NOMO-1 treated with dmso at 0.1 percent for 144 hours (cell line): ENCODE measurements around the gene AKAP7.
A peak's percentile ranks its signal among the peaks of the same experiment; 100 is the strongest.
"Not testable (repeated sequence)": the region's sequence is repeated elsewhere in the genome, so short reads cannot be mapped to it uniquely, and the experiment has no call there.

Source experiments
- DNase-seq: peaks from one replicate; lab custom pipeline; 2025; ENCODE audit not compliant: unreplicated experiment; lab: John Stamatoyannopoulos, UW

Gene AKAP7

DNA sequence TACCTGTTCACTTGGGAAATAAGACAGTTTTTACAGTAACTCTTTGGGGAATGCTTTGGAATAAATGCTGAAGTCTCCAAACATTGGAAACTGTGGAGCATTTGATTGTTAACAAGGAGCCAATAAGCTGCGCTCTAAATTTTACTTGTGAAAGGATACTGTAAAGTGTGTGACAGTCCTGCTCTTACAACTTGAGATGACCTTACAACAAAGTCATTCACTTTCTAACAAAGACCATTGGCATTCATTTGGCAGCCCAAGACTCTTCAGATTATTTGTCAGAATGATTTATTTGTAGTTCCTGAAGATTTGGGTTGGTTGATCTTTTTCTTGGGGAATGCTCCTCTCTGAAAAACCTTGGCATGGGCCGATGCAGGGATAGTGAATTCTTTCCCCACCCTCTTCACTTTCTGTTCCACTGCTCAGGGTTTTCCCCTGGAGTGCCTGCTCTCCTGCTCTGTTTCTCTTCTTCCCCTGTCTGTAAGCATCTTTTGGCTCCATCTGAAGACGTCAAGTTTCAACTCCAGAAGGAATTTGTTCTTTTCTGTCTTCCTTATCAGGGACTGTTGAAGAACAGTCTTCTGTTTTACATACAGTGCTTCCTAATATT is 116.4 kb downstream of the AKAP7 start:
- DNase-seq, result no peak

DNA sequence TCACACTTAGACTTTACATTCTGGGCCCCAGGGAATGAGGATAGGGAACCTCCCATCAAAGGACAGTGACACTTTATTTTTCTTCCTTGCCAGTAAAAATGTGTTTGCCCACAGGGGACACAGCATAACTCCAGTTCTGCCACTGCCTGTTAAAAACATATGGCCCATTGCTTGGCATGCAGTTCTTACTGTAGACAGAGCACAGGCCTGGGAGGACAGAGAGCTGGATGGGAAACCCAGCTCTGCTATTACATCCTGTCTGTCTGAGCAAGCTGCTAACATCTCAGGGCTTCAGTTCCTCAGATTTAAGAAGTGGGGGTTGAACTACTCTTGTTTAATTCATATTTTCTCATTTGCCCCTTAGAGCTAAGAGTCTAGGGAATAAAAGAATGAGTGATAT is 120.2 kb downstream of the AKAP7 start:
- no peak for DNase-seq

DNA sequence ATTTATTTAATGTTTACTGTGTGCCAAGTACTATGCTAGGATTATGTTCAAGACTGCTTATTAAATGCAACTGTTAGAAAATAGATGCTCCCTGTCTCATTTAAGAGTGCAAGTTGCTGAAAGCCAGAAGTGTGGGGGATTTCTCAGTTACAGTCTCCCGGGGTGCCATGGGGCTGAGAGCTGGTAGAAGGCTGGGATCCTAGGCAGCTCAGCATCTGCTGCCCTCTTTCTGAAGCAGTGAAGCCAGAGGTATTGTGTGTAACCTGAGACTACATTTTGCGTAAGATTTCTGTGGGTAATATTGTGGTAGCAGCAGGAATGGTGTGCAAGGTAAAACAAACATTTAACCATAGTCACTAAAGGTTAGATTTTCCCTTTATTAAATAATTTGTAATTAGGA is 120.6 kb downstream of the AKAP7 start:
- DNase-seq, result no peak

DNA sequence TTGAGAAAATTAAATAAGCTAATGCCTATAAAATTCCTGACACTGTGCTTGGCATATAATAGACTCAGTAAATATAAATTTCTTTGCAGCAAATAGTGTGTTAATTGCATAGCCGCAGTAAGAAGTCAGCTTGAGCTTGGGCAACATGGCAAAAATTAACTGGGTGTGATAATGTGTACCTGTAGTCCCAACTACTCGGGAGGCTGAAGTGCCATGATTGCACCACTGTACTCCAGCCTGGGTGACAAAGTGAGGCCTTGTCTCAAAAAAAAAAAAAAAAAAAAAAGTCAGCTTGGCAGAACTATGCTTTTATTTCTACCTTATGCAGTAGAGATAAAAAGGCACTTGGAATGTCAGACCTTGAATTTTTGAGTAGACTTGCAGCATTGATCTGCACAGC is 121.8 kb downstream of the AKAP7 start:
- DNase-seq, result no peak

DNA sequence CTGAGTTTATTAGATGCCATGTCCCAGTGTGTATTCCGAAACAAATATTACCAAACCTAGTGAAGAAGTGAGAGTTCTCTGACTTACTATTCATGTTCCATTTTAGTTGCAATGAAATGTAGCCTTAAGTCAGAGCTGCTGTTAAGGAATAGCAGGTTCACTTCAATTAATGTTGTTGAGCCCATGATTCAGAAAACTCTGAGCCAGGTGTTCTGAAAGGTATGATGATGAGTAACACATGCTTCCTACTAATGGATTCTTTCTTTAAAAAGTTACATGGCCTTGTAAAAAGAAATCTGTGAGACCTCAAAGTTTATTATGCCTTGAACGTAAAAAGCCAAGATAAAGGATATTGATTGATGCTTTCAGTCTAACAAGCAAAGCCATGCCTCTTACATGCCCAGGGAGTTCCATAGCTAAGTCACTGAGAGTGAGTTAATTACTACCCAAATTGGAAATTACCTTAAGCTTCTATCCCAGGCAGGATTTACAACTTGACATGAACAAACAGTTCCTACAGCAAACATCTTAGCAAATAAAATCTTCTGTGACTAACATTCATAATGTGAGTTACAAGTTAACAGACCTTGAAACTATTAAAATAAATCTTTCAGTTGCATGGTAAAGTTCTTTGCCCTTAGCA is 122.9 kb downstream of the AKAP7 start:
- DNase-seq, result no peak

DNA sequence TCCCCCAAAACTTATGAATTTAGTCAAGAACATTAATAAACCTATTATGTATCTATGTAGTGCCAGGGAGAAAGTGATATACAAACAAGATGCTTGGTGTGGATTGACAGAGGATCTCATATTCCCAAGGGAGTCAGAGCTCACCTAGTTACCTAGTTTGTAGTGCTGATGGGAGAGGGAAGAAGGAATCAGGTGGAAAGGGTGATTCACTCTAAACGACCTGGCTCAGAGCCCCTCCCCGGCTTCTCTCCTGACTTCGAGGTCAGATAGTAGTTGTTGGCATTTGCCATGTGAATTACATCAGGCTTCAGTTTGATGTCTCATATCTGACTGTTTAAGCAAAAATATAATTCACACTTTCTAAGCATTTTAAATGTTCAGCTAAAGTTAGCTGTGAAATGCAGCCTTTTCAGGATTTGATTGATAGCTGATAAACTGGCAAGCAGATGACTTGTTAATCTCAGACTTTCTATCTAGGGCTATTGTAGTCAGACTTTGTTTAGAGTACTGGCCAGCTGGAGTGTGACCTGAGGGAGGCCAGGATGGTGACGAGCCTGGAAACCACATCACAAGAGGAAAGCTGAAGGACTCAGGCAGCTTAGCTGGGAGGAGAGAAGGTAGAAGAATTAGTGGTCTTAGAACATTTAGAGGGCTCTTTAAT is 123.7 kb downstream of the AKAP7 start:
- DNase-seq, result no peak

DNA sequence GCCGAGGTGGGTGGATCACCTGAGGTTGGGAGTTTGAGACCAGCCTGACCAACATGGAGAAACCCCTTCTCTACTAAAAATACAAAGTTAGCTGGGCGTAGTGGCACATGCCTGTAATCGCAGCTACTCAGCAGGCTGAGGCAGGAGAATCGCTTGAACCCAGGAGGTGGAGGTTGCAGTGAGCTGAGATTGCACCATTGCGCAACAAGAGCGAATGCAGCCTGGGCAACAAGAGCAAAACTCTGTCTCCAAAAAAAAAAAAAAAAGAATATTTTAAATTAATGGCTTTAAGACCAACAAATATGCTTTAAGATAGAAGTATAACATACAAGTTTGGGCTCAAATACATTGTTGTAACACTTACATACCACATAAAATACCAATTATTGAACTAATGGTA is 125.7 kb downstream of the AKAP7 start:
- not testable (repeated sequence) for DNase-seq

DNA sequence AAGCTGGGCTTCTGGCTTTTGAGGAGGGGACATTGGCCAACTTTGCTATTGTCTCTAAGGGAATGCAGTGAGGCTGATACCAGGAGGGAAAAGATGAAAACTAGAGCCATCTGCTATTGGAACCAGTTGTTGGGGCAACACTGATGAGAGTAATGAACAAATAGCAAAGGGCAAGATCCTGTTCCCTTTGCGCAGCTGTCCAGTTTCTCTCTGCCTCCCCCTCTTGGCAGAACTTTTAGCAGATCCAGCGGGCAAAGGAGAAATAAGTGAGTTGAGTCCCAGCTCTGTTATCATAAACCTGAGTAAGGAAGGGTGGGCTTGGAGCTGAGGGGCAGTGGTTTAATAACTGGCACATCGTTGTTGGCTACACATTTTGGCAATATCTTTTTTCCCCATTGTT is 126.8 kb downstream of the AKAP7 start:
- no peak for DNase-seq

DNA sequence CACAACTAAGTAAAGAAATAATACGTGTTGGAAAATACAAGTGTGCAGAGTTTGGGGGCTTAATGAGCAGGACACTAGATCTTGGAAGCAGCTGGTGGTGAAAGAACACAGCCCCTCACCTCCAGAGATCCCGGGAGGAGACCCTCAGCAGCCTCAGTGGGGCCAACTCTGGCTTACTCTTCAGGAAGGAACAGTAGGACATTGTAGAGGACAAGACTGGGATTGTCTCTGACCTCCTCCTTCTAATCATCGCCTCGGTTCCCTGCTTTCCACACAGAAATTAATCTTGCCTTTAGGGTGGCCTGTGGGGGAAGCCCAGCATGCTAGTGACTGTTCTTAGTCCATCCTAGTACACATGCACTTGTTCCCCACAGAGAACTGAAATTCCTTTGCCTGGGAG is 130.7 kb downstream of the AKAP7 start:
- no peak for DNase-seq

DNA sequence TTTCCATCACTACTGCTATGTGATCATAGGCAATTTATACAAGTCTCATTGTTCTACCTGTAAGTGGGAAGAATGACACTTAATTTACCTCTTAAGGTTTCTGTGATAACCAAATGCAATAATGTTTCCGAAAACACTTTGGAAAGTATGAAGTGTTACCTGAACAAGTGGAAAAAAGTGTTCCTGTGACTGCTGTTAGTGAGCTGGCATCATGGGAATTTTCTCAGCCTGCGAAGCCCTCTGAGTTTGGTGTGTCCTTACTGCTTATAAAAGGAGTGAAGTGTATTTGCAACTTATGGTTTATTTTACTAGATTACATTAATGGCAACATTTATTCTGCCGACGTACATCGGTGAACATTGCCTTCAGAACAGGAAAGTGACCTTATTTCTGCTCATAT is 133.0 kb downstream of the AKAP7 start:
- DNase-seq, result no peak

DNA sequence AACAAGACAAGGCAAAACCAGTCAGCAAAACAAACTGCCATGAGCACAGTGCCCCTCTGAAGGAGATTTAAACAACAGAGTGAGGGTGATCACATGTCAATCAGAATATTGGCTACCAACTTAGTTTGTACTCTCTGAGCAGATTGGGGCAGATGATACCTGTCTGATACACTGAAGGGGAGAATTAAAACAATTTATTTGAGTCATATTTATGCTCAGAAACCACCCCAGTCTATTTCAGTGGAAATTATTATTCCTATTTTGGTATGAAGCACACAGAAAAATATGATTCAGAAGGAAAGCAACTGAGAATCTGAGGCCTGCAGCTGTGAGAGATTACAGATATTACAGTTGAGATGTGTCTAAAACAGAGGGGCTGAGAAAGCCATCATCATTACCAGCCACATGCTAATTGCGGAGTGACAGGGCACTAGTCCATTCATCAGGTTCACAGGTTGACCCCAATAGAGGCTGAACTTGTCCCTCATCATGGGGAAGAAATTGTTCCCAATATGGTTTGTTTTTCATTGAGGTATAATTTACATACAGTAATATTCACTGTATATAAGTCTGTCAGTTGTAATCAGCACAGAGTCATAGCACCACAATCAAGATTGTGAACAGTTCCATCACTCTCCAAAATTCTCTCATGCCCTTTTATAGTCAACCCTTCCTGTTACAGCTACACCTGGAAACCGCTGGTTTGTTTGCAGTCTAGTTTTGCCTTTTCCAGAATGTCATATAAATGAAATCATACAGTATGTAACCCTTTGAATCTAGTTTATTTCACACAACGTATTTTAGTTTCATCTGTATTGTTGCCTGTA is 134.5 kb downstream of the AKAP7 start:
- DNase-seq, result no peak

DNA sequence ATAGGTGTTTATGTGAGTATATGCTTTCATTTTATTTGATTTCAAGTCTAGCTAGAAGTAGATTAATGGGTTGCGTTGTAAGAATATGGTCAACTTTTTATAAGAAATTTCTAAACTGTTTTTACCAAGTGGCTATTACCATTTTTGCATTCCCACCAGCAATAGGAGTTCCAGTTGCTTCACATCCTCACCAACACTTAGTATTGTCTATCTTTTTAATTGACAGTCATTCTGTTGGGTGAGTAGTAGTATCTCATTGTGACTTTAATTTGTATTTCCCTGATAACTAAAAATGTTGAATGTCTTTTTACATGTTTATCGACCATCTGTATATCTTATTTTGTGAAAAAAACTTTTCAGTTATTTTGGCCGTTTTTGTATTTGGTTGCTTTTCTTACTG is 135.3 kb downstream of the AKAP7 start:
- no peak for DNase-seq

DNA sequence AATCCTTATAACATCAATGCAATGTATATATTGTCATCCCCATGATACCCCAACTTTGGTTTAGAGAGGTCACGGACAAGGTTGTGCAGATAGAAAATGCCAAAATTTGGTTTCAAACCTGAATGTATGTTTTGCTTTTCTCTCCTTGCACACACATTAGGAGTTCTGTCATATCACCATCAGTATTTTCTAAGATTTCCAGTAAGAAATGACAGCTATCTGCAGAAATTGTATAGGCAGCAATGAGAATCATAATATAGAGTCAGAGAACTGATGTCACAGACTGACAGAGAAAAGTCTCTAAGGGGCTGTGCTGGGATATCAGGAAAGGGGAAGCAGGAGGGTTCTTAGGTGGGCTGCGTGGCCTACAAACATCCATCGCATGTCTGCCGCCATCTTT is 140.0 kb downstream of the AKAP7 start:
- no peak for DNase-seq

DNA sequence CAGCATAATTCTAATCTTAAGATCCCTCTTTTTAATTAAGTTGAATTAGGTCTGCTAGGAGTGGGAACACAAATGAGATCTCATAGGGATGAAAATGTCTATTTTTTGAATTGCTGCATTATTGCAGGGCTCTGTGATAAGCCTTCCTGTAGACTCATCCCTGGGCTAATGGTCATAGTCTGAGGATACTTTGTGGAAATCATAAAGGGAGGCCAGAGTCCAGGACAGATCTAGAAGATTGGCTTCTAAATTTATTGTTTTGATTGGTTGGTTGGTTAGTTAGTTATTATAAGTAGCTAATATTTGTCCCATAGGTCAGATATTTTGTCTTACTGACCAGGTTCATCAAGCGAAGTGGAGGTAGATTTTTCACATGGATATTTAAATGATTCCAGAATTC is 142.3 kb downstream of the AKAP7 start:
- DNase-seq, result no peak

DNA sequence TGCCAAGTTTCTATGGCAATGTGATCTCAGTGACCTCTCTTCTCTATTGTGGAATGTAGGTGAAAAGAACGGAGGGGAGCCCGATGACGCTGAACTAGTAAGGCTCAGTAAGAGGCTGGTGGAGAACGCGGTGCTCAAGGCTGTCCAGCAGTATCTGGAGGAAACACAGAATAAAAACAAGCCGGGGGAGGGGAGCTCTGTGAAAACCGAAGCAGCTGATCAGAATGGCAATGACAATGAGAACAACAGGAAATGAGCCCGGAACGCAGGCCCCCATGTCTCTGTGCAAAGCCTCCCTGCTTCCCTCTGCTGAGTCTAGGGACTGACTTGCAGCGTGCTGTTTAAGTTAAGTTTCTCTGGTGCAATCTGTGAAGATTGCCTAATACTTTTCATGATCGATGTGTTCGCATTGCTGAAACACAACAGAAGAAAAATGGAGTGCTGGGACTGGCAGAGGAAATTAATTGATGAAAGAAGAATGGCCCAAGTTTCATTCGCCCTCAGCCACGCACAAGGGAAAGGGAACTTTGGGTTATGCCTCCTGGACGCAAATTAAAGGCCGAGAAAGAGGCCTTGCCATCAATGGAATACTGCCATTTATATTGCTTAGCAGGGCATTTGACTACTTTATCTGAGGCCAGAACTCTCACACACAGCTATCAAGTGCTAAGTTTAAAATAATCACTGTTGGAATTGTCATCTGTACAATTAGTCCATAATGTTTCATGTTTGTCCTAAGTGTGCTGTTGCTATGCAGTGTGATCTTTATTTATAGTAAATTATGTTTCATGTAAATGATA is 146.4 kb downstream of the AKAP7 start:
- peak; percentile 81 for DNase-seq

DNA sequence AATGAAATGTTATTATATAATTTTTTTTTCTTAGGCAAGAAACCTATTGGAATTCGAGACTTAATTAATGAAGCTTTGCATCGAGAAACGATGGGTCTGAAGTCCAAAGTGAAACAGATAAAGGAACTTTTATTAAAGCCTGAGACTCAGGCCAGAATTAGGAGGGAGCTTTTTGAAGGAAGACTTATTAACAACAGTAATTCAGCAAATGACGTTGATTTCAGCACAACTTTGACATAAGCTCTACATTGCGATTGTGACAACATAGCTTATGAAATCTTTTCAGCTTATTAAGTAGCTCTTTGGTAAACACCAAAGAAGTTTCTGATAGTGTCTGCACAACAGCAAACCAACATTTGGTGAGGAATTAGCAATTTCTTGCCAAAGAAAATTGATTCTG is 147.1 kb downstream of the AKAP7 start:
- no peak for DNase-seq

DNA sequence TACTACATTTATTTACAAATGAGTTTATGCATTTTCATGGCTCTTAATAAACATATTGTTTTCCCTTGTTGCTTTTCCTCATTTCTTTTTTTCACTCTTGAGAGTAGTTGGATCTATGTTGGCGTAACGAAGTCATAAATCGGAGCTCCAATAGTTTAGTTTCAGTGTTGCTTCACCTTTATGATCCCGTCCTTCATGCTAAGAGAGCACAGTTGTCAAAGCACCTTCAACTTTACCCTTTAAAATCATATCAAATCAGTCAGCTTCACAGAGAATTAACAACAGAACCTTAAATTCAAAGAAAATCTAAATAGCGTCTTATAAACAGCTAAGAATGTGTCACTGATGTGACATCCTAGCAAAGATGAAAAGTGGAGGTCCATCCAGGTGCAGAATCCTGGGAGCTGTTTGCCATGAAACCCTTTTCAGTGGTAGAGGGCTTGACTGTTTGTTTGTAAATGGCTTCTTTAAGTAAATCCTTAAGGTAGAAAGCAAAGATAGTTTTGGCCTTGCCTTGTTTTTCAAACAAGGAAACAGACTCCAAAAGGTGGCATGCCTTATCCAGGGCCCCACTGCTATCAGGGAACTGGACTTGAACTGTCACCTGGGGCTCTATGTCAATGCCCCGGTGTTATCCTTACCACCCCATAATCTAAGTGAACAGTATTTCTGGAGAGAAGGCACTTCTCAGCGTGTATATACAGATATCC is 148.4 kb downstream of the AKAP7 start:
- no peak for DNase-seq

DNA sequence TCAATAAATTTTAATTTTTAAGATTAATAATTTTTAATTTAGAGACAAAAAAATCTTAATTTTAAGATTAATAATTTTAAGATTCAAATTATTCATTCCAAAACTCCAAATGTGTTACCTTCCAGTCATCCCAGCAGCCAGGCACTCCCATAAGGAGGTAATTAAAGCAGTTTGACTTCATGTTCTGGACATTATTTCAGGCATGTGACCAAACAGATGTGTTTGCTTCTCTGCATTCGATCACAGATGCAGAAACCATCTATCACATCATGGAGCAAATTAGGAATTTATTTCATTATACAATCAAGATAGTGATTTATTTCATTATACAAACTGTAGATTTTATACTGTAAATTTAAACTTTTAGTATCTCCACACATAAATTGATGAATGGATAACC is 150.3 kb downstream of the AKAP7 start:
- DNase-seq, result no peak

DNA sequence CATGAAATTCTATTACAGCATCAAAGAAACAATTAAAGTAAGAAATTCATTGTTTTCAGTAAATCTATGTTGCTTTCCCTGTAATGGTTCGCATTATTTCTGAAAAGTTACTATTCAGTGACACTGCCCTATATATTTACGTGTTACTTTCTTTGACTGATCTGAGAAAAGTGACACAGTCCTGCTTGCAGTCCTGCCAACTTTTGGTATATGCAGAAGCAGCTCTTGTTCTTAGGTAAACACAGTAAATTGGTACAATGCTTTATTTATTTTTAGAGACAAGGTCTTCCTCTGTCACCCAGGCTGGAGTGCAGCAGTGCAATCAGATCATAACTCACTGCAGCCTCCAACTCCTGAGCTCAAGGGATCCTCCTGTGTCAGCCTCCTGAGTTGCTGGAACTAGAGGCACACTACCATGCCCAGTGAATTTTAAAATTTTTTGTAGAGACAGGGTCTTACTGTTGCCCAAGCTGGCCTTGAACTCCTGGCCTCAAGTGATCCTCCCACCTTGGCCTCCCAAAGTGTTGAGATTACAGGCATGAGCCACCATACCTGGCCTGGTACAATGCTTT is 151.3 kb downstream of the AKAP7 start:
- DNase-seq, result no peak

DNA sequence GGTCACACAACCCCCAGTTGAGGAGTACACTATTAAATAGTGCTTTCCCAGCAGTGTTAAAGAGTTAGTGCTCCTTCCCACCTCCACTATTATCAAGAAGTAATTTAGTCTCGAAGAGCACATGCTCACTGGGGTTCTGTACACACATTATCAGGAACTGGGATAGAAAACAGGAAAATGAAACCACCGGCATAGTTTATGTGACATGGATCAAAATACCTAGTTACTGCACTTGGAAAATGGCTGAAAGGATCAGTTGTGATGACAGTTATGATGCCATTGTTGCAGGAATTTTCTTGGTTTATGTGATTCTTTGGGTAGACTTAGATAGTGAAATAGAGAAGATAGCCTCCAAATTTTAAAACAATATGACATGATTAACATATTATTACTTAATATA is 152.9 kb downstream of the AKAP7 start:
- DNase-seq, result no peak
